ENCODE data around the gene CCNG2.
A peak's percentile ranks its signal among the peaks of the same experiment; 100 is the strongest.
"Not testable (repeated sequence)": the region's sequence is repeated elsewhere in the genome, so short reads cannot be mapped to it uniquely, and the experiment has no call there.

Gene CCNG2, protein sequence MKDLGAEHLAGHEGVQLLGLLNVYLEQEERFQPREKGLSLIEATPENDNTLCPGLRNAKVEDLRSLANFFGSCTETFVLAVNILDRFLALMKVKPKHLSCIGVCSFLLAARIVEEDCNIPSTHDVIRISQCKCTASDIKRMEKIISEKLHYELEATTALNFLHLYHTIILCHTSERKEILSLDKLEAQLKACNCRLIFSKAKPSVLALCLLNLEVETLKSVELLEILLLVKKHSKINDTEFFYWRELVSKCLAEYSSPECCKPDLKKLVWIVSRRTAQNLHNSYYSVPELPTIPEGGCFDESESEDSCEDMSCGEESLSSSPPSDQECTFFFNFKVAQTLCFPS

DNA sequence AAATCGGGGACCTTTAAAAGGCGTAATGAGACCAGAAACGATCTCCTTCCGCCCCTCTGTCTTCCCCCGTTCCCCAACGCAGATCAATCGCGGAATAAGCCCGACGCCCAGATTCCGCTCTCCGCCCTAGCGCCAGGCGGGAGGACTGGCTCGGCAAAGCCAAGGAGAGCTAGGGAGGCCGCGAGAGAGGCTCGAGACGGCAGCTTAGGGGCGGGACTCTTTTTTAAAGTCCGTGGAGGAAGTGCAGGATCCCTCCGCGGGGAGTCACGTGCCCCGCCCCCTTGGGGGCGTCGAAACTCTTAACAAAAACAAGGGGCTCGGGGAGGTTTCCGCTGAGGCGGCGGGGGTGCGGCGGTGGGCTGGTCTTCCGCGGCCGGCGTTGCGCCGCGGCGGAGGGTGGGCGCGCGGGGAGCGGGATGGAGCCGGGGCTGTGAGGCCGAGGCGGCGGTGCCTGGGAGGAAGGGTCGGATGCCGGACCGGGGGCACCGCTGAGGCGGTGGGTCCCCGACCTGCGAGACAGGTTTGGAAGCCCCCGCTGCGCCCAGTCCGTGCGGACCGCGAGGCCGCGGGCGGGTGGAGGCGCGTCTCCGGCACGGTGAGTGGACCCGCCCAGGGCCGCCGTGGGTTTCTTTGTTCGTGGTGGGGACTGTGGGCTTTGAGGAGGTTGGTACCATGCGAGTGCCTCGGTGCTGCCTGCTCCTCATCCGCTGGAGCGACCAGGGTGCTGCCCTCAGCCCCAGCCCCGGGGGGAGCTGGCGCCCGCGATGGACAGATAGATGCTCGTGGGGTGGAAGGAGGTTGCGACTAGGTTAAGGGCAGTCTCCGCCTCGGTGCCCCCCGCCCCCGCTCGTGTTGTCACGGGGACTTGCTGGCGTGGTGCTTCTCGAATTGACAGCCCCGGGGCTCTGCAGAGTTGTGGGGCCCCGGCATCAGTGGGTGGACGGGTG lies at the start of gene CCNG2:
TSS of gene CCNG2 (plus strand) at position 296 of the 947 bp plus-strand sequence. CDS start 1,326 bp downstream, outside the sequence.
- peak; percentile 33 for DNase-seq

DNA sequence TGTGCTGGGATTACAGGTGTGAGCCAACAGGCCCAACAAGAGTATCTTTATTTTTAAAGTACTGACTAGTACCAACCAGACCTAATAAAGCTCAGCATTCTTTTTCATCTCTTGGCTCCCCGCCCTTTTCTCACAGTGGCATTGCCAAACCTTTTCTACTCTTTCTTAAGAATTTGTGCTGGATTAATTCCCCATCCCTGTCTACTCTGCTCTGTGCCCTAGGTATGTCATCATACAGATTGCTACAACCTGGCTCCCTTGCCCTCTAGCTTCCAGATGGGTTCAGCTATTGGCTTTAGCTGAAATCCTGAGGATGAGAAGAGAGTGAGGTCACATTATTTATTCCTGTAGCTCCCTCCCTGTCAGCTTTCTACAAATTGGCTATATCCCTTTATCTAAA lies 46.3 kb upstream of the CCNG2 start:
- DNase-seq = no peak

DNA sequence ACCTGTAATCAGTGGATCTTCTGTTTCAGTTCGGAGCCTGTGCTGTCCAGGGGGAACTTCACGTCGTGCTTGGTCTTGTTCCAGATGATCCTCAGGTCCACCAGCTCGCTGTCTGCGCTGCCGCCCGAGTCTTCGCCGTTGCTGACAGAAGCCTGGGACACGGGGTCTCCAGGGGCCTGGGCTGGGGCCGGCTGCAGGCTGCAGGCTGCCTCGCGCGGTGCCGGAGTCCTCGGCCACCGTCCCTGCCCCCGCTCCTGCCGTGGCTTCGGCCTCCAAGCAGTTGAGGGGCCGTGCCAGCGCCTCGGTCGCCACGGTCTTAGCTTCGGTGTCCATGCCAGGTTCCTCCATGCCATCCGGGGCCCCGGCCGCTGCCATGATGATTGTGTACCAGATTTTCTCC lies 43.9 kb upstream of the CCNG2 start:
- no peak for DNase-seq

DNA sequence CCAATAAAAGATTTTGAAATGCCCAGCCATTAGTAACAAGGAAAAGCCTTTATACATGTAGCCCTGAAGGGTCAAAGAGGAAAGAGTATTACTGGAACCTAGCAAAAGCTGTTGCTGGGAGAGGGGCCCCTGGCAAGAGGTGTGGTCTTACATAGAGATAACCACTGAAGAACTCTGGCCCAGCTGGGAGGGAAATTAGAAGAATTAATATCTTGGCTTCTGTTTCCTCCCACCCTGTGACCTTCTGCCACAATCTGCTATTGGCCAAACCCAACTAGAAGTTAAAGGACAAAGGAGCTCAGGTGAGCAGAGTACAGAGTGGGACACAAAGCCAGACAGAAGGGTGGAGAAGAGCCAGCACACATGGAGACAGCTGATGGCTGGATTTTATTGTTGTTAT lies 39.3 kb upstream of the CCNG2 start:
- DNase-seq = no peak

DNA sequence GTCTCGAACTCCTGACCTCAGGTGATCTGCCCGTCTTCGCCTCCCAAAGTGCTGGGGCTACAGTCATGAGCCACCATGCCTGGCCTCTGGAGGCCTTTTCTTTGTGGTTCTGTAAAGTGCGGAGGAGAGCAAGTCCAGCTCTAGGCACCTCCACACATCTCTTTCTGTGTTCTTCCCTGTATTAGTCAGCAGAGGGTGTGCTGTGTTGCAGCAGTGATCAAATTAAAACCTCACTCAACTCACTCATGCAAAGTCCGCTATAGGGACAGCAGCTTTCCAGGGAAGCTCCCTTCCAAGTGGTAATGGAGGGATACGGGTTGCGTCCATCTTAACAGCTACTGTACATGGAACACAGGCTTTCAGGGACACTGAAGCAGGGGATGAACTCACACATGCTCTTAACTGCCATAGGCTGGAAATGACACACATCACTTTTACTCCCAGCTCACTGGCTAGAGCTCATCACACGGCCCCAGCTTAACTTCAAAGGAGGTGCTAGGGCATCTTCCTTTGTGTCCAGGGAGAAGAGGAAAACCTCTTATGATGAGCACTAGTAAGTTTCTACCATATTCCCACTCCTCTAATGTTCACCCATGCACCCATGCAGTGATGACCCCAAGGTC lies 36.0 kb upstream of the CCNG2 start:
- no peak for DNase-seq

DNA sequence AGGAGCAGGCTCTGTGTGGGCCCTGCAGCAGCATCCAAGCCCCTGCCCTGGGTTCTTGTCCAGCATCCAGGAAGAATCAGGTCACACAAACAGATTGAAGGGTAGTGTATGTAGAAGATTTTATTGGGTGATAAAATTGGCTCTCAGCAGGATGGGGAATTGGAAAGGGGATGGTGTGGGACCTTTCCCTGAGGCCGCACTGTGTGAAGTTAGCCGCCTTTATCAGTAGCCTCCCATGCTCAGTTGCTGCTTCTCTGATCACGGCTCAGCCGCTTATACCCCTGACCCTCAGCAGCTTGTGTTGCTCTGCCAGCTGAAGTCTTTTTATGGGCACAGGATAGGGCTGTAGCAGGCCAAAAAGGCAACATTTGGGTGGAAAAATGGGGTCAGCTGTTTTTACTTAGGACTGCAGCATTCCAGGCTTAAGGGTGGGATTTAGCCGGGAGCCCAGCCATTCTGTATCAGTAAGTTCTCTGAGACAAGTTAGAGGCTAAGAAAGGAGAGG lies 35.2 kb upstream of the CCNG2 start:
- no peak for DNase-seq

DNA sequence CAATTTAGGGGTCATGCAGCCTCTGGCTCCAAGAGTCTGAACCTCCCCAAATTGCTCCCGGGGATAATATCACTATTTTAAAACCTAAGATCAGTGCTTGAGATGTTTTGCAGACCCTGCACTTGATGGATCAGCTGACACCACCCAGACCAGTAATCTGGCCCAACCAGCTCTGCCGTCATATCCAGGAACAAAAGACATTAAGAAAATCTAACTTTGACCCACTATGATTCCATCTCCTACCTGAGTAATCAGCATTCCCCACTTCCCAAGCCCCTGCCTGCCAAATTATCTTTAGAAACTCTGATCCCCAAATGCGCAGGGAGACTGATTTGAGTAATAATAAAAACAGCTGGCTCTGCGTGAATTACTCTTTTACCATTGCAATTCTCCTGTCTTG lies 34.4 kb upstream of the CCNG2 start:
- DNase-seq = no peak

DNA sequence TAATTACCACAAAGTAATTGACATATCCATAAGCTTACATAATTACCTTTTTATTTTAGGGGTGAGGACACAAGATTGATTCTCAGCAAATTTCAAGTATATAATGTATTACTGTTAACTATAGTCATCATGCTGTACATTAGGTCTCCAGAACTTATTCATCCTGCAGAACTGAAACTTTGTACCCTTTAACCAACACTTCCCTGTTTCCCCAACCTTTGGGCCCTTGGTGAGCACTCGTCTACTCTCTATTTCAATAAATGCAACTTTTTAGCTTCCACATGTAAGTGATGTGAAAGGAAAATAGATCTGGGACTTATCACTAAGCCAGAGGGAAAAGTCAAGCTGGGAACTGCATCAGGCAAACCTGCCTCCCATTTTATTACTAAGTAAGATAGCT lies 33.6 kb upstream of the CCNG2 start:
- DNase-seq = no peak

DNA sequence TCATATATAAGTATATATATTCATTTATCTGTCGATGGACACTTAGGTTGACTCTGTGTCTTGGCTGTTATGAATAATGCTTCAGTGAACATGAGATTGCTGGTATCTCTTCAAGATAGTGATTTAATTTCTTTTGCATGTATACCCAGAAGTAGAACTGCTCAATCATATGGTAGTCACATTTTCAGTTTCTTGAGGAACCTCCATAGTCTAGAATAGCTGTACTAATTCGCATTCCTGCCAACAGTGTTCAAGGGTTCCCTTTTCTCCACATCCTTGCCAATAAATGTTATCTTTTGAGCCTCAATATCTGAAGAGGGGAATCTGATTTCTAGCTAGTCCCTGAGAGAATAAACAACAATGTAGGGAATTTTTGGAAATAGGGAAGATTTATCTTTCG lies 32.4 kb upstream of the CCNG2 start:
- no peak for DNase-seq

DNA sequence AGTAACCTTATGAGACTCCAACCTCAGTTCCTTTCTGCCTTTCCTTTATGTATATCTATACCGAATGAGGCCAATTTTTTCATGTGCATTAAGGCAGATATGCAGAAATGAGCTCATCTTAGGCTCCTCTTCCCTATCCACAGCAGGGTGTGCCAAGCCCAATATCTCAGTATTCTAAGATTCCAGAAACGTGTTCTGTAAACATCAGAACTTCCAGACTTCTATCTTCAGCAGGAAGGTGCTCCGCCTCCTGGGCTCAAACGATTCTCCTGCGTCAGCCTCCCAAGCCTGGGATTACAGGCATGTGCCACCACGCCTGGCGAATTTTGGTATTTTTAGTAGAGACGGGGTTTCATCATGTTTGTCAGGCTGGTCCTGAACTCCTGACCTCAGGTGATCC lies 31.0 kb upstream of the CCNG2 start:
- no peak for DNase-seq

DNA sequence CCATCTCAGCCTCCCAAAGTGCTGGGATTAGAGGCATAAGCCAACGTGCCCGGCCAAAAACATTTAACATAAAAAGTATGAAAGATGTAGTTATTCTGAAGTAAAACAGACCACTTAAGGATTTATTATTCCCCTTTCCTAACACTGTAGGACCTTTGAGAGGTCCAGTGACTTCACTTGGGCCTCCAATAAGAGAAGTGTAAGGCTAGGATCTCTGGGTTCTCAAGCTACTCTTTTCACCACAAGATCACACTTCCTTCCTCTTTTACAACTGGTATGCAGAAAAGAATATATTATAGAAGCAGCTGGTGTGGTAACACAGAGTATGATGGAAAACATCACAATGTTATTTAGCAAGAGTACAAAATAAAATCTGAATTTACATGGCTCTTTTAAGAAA lies 30.2 kb upstream of the CCNG2 start:
- no peak for DNase-seq

DNA sequence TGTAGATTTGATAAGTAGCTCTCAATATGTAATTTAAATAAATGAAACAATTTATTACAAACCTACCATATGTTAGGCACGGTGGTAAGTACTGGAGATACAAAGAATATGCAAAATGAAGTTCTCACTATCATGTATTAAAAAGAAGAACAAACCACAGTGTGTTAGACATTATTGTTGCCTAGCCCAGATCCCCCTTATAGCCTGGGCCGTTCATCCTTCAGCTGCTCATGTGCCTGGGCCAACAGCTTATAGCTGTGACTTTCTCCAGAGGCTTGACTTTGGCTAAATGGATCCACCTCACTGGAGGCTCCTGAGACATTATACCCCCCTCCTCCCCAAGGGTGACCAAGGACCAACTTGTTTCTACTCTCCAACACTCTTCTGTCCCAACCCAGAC lies 29.8 kb upstream of the CCNG2 start:
- no peak for DNase-seq

DNA sequence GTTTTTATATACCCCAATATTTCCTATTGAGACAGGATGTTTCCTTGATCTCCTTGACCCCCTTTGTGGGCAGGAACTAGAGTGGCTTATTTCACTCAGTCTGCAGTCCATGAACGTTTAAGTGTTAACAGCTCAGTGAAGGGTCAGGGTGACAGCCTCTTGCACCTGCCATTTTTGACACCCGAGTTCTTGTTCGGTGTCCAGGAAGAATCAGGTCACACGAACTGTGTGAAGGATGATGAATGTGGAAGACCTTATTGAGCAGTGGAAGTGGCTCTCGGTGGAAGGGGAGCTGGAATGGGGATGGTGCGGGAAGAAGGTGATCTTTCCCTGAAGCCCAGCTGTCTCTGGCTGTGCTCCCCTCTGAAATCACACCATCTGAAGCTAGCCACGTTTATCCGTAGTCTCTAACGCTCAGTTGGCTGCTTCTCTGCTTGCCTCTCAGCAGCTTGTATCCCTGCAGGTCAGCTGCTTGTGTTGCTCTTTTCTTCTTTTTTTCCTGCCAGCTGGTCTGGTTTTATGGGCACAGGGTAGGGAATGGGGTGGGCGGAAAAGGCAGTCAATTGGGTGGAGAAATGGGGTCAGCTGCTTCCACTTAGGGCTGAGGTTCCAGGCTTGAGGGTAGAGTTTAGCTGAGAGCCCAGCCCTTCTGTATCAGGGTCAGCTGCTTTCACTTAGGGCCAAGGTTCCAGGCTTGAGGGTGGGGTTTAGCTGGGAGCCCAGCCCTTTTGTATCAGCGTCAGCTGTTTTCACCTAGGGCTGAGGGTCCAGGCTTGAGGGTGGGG lies 29.0 kb upstream of the CCNG2 start:
- no peak for DNase-seq

DNA sequence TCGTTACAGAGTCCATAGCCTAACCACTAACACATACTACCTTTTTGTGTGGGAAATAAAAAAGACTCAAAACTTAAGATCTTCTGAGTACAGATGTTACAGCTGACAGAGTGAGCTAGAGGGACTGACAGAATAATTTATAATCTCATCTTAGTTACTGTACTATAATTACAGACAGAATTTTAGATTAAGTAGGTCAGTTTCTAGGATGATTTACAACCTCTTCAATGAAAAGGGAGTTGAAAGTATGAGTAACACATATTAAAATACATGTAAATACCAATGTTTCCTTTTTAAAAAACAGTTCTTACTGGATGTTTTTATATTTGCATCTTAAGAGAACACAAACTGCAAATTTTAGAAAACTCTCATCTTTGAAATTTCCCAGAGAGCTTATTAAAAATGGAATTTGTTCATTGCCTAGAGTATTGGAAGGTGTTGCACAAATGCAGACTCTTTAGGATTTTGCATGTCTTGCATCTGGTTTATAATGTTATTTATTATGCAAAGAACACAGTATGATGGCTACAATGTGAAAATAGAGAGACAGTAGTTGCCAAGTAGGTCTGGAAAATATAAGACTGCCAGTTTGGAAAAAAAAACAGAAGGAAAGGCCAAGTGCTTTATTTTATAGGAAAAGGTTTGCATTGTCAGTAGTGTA lies 24.2 kb upstream of the CCNG2 start:
- DNase-seq = no peak

DNA sequence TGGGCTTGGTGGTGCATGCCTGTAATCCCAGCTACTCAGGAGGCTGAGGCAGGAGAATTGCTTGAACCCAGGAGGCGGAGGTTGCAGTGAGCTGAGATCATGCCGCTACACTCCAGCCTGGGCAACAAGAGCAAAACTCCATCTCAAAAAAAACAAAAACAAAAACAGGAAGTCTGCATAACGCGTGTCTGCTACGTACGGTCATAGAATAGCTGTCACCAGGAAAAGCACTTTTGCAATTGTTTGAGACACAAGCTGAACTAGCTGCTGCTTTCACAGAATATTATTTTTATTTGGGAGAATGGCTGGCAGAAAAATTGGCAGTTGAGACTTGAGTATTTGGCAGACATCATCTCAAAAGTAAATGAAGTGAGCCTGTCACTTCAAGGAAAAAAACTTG lies 19.6 kb upstream of the CCNG2 start:
- DNase-seq = not testable (repeated sequence)

DNA sequence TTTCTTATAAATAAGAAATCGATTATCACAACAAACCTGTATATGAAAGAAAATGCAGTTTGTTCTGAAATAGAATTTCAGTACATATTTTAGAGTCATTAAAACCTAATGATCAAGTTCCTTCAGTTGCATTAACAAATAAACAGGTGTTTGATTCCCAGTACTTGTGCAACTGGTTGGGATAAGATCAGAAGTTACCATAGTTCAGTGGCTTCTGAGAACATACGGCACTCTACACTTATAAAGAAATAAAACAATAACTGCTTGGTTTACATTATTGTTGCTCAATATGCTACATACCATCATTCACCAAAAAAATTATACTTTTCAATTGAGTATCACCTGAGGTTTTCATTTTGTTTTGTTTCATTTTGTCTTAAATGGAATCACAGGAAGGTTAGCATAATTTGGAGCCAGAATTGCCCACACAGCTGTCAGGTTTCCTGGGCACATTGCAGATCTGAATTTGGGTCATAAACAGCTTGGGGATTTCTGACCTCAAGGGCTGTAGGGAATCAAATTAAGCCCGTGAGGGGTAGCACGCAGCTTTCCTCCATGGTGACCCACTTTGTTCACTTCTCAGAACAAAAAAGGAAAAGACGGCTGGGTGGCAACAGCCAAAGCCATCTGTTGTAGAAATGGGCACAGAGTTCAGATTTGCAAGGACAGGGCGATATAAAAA lies 14.9 kb upstream of the CCNG2 start:
- no peak for DNase-seq

DNA sequence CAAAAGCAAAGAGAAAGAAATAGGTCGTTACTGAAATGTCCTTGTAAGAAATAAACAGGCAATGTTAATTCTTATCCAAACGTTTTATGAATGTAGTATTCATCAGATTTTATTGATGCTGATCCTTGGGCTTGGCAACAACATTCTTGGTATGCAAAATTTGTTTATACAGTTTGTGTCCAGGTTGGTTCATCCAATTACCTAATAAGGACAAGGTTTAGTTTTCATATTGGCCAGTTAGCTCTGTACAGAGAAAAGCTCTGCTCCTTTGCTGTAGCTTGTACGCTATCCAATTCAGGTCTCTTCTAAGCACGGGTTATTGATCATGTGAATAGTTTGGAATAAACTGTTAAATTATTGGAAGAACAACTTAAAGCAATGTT lies 14.4 kb upstream of the CCNG2 start:
- DNase-seq = no peak

DNA sequence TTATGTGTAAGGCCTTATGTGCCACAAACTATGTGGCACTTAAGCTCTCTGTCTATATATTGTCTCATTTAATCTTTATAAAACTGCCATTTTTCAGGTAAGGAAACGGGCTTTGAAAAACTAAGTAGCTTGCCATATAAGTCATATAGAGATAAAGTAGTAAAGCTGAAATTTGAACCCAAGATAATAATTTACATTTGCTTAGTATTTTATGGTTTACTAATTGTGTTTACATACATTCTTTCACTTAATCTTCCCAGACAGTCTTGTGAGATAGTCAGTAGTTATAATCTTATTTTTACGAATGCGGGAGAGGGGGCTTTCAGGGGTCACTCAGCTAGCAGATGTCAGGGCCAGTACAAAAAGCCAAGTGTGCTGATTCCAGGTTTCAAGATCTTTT lies 13.9 kb upstream of the CCNG2 start:
- DNase-seq = no peak

DNA sequence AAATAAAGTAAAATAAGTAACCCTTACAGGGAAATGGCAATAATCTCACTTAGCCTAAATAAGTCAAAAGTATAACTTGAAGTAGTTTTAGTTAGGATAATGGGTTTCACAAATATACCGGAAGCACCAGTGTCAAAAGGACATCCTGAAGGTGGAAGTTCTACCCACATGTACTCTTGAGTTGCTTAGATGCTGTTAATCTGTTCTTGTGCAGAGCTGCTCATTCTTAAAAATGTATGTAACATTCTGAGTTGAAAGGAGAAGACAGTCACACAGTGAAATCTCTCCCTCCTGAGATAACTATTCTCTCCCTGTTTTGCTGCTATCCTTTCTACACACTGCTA lies 11.2 kb upstream of the CCNG2 start:
- no peak for DNase-seq

DNA sequence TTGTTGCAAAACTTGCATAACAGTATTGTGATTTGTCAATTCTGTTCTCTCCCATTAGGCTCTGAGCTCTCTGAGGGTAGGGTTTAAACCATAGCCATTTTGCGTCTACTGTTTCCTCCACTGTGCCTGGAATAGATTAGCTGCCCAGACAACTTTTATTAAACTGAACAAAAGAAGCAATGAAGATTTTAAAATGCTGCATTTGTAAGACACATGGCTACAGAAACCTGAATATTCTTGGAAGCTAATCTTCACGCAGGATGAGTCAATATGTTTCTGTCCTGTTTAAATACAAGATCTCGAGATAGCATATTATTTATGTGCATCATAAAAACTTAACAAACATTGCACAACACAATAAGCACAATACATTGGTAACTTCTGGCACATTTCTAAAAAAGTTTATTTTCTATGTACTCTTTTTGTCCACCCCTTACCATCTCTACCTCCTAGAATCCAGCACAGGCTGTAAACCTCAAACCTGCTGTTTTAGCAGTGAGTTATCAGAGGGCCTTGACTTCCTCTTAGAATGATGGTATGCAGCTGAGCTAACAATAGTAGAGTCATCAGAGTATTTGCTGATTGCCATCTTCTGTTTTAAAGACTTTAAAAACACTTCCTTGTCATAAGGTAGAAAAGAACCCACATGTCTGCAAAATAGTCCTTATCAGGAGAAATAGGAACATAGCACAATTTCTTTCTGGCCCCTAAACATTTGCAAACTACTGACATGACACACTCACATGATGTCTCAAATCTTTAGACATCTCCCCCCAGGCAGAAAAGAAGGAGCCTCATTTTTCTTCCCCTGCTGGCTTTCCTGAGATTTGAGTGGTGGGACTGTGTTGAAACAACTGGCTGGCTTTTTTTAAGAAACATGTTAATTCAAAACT lies 10.6 kb upstream of the CCNG2 start:
- DNase-seq = no peak

Data from activated effector memory CD4-positive, alpha-beta T cell treated with Interleukin-2 at 50 U/mL for 16 hours (primary cell).